ENCODE data around the gene SMYD3.

The SMYD3 gene

GRCh38 chr1:245932302-245932972 is 574.6 kb downstream of the SMYD3 start:
- no peak for DNase-seq

GRCh38 chr1:245931450-245931849 is 575.6 kb downstream of the SMYD3 start:
- no peak for DNase-seq

GRCh38 chr1:245929224-245929623 is 577.9 kb downstream of the SMYD3 start:
- DNase-seq = no peak

GRCh38 chr1:245926888-245927287 is 580.2 kb downstream of the SMYD3 start:
- DNase-seq = no peak

- no peak for DNase-seq
Measured at GRCh38 chr1:245923215-245923614, 583.9 kb downstream of the SMYD3 start.

- DNase-seq = no peak
Measured at GRCh38 chr1:245921417-245921816, 585.7 kb downstream of the SMYD3 start.

GRCh38 chr1:245917403-245917802 is 589.7 kb downstream of the SMYD3 start:
- DNase-seq = no peak

GRCh38 chr1:245915841-245916240 is 591.2 kb downstream of the SMYD3 start:
- DNase-seq = no peak

GRCh38 chr1:245915406-245915805 is 591.7 kb downstream of the SMYD3 start:
- no peak for DNase-seq

- no peak for DNase-seq
Measured at GRCh38 chr1:245908543-245908942, 598.5 kb downstream of the SMYD3 start.

- no peak for DNase-seq
Measured at GRCh38 chr1:245906207-245906606, 600.9 kb downstream of the SMYD3 start.

GRCh38 chr1:245903851-245904250 is 603.2 kb downstream of the SMYD3 start:
- no peak for DNase-seq

GRCh38 chr1:245901565-245901964 is 605.5 kb downstream of the SMYD3 start:
- no peak for DNase-seq

GRCh38 chr1:245901037-245901436 is 606.0 kb downstream of the SMYD3 start:
- no peak for DNase-seq

GRCh38 chr1:245898581-245898980 is 608.5 kb downstream of the SMYD3 start:
- DNase-seq = no peak

GRCh38 chr1:245896258-245896657 is 610.8 kb downstream of the SMYD3 start:
- DNase-seq = no peak

- DNase-seq = no peak
Measured at GRCh38 chr1:245895455-245895959, 611.6 kb downstream of the SMYD3 start.

GRCh38 chr1:245894843-245895242 is 612.2 kb downstream of the SMYD3 start:
- DNase-seq = no peak

GRCh38 chr1:245893025-245893424 is 614.1 kb downstream of the SMYD3 start:
- no peak for DNase-seq

- DNase-seq = no peak
Measured at GRCh38 chr1:245888809-245889208, 618.3 kb downstream of the SMYD3 start.

GRCh38 chr1:245887829-245888228 is 619.2 kb downstream of the SMYD3 start:
- DNase-seq = no peak

- no peak for DNase-seq
Measured at GRCh38 chr1:245881767-245882391, 625.2 kb downstream of the SMYD3 start.

- no peak for DNase-seq
Measured at GRCh38 chr1:245880754-245881403, 626.2 kb downstream of the SMYD3 start.

GRCh38 chr1:245879091-245879490 is 628.0 kb downstream of the SMYD3 start:
- no peak for DNase-seq

Data from retina (tissue), 1 donor.